Activated CD4-positive, alpha-beta T cell treated with anti-CD3 and anti-CD28 coated beads for 24 hours (primary cell): ENCODE results near the gene EYA2.

Experiments used
- DNase-seq, 2 donors: peaks; one replicate each; pipeline ENCODE4 v3.0.0-alpha.2; 2020; ENCODE audit warnings: low read depth in 2 of 2

EYA2 gene

DNA sequence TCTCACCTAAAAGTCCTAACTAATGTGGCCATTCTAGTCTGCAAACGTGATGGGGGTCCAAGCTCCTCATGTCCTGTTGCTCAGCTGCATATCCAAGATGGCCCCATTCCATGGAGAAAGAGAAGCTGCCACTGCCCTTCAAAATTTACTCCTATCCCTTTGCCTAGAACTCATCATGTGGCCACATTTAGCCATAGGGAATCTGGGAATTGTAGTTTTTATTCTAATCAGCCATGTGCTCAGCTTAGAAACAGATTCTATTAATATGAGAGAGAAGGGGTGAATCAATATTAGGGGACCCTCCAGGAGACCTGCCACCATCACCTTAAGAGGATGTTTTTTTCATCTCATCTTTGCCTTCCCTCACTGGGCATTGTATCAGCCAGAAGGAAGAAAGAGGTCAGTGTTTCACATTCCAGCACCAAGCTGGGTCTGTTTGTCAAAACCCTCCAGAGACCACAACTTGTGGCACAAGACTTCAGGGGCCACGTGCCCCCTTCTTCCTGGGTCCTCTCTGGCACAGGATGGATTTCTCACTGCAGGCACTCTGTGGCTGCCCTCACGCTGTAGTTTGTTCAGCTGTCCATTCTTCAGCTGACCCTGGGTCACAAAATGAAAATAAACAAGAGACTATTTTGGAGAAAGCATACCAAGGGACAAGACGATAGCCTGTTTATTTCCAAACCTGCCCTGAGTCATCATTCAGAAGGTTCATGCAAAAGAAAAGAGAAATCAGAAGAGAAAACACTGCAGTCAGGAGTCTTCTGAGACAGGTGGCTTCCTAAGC is 172.0 kb downstream of the EYA2 start:
- no peak for DNase-seq

- DNase-seq = no peak
These were observed 173.1 kb downstream of the EYA2 start for GRCh38 chr20:47067776-47068175.

- no peak for DNase-seq
These were observed 175.5 kb downstream of the EYA2 start for GRCh38 chr20:47070176-47070575.

DNA sequence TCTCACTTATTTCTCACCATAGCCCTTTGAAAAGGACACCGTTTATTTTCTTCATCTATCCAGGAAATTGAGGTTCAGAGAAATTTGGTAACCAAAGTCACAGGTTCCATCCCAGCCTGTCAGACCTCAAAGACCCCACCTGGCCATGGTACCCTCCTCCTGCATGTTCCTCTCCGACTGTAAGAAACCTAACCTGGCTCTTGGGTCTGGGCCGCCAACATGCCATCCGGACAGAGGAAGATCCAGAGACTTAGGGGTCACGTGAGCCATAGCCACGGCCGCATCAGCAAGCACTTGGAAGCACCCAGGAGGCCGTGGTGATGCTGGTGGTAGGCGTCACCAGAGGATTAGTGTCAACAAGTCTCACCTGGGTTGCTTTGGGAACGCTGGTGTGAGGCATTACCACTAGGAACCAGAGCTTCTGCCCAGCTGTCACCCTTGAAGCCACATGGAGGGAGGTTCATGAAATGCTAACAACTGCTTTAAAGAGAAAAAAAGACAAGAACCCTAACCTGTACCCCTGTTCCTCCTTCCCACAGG is 177.1 kb downstream of the EYA2 start:
- DNase-seq = no peak

DNA sequence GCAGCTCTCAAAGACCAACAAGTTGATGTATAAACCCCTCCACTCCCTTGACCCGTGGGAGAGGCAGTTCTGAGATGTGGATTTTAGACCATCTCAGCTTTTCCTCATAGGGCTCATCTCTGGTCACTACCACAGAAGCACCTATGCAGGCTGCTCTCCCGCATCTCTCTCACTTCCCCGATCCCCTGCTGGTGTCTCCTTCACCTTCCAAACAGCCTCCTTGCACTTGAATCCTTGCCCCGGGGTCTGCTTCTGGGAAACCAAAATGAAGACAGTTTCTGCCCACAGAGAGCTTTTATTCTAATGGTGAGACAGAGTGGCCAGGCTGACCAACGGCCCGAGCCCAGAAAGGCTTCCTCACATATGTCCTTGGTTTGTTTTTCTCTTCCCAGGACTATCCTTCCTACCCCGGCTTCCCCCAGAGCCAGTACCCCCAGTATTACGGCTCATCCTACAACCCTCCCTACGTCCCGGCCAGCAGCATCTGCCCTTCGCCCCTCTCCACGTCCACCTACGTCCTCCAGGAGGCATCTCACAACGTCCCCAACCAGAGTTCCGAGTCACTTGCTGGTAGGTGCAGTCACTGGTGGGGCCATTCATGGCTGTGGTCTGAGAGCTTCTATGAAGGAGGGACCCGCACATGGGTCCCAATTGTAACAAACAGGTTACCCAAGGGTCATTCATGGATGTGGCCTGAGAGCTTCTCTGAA is 179.3 kb downstream of the EYA2 start:
- no peak for DNase-seq

GRCh38 chr20:47075263-47075662 is 180.6 kb downstream of the EYA2 start:
- DNase-seq = no peak

DNA sequence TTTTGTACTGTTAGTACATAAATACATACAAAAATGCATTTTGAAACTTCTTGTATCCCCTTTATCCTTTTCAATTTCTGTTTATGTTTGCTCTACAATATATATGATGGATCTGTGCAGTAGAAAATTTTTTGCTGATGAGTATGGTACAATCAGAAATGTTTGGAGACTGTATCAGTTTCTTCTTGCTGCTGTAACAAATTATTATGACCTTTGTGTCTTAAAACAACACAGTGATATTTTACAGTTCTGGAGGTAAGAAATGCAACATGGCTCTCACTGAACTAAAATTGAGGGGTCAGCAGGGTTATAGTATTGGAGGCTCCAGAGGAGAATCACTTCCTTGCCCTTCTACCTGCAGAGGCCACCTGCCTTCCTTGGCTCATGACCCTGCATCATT is 184.4 kb downstream of the EYA2 start:
- no peak for DNase-seq

DNA sequence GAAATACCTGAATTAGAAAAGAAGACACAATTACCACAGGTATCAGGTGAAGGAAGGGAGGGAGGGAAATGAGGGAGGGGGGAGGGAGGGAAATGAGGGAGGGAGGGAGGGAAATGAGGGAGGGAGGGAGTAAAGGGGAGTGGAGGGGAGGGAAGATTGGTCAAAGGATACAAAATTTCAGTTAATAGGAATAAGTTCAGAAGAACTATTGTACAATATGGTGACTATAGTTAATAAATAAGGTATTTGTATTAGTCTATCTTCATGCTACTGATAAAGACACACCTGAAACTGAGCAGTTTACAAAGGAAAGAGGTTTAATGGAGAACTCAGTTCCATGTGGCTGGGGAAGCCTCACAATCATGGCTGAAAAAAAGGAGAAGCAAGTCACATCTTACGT is 185.7 kb downstream of the EYA2 start:
- DNase-seq = no peak

GRCh38 chr20:47086316-47086715 is 191.7 kb downstream of the EYA2 start:
- no peak for DNase-seq

GRCh38 chr20:47088335-47088734 is 193.7 kb downstream of the EYA2 start:
- no peak for DNase-seq

DNA sequence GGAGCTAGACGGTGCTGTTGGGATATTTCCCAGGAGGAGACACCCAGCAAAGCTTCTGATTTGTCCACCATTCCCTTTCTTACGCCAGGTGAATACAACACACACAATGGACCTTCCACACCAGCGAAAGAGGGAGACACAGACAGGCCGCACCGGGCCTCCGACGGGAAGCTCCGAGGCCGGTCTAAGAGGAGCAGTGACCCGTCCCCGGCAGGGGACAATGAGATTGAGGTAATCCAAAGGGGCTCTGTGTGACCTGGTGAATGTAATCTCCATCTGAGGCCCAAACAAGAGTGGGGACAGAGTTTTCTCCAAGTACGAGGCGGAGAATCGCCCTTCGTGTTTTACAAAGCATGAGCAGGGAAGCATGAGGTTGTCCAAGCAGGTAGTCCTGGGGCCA is 194.5 kb downstream of the EYA2 start:
- DNase-seq = no peak

GRCh38 chr20:47090835-47091234 is 196.2 kb downstream of the EYA2 start:
- DNase-seq = no peak

GRCh38 chr20:47093320-47093966 is 198.8 kb downstream of the EYA2 start:
- no peak for DNase-seq

DNA sequence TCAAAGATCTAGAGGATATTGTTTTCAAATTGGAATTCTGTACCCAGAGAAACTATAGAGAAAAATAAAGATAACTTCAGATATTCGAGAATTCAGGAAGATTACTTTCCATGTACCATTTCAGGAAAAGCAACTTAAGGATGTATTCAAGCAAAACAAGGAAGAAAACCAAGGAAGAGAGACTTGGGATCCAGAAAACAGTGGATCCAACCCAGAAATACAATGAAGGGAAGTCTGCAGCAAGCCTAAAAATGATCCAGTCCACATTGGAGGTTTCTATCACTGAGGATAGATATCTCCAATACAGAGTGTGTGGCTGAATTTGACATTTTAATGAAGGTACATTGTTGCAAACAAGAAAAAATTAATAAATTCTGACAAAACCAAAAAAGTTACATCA is 201.0 kb downstream of the EYA2 start:
- no peak for DNase-seq

GRCh38 chr20:47097691-47098622 is 203.3 kb downstream of the EYA2 start:
- DNase-seq = no peak

GRCh38 chr20:47099093-47099492 is 204.4 kb downstream of the EYA2 start:
- DNase-seq = no peak

DNA sequence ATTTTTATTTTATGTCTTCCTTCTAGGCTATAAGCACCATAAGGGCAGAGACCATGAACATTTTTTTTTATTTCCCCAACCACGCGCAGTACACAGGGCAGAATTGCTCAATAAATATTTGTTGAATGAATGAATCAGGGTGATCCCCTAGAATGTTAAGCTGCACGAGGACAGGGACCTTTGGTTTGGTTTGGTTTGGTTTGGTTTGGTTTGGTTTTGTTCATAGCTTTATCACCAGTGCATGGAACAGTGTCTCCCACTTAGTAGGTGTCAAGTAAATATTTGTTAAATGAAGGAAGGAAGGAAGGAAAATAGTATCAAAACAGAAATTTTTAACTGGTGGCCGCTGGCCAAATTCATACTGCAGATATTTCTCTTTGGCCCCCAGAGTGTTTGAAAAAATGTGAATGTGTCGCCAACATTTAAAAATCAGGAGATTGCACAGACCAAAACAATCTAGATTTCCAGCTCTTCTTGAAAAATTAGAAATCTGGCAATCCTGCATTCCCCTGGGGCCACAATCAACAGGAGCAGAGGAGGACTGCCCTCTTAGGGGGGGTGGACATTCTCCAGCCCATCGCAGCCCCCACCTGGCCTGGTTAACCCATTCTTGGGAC is 205.3 kb downstream of the EYA2 start:
- no peak for DNase-seq

- no peak for DNase-seq
These were observed 208.0 kb downstream of the EYA2 start for GRCh38 chr20:47102629-47103028.

GRCh38 chr20:47106786-47107185 is 212.1 kb downstream of the EYA2 start:
- no peak for DNase-seq

GRCh38 chr20:47108994-47109393 is 214.4 kb downstream of the EYA2 start:
- DNase-seq = no peak

GRCh38 chr20:47110819-47111218 is 216.2 kb downstream of the EYA2 start:
- DNase-seq = no peak
